Fibroblast of peridontal ligament (primary cell): Measurements from ENCODE around the gene MIDN.

Experiments used
- DNase-seq: peaks from one replicate; pipeline ENCODE4 v3.0.0-alpha.2; 2010; ENCODE audit errors: extremely low read depth

MIDN gene

GRCh38 chr19:1282588-1283206, 34.3 kb downstream of the MIDN start:
- no peak for DNase-seq

DNA sequence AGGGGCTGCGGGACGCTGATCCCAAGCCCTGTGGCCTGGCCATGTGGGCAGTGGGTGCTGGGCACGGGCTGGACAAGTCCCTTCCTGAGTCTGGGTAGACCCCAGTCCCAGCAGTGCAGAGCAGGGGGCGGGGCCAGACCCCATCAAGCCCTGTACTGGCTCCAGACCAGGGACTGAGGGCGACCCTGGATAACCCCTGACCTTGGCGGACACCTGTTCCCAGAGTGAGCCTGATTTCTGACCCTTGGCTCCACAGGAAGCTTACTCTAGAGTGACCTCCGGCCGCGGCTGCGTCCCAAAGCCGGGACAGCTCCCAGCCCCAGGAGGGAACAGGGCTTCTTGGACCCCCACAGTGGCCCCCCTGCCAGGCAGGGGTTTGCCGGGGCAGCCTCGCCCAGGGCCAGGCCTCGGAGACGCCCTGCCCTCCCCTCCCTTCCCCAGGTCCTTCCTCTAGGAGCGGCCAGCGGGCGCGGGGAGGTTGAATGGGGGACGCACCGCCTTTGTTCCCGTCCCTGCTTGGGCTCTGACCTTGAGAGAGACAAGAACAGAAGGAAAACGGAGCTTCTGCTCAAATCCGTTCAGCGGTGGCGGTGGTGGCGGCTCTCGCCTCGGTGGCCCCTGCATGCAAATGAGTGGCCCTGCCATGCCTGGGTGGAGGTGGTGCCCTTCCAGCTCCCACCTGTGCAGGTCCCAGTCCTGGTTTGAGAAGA, 35.0 kb downstream of the MIDN start:
- DNase-seq: no peak

DNA sequence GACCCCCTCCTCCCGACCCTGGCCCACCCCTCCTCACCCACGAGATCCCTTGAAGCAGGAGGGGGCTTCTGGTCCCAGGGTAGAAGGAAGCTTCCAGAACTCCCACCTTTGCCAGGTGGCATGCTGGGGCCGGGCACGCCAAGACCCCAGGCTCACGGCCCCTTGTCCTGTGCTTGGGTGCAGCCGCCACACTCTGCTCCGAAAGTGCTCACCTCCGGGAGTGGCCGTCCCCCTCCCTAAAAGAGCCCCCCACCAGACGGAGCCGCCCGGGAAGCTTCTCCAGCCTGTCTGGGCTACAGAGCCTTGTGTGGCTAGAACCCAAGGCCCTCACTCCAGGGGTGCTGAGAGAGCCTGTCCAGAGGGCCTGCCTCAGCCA, 35.5 kb downstream of the MIDN start:
- DNase-seq: no peak

DNA sequence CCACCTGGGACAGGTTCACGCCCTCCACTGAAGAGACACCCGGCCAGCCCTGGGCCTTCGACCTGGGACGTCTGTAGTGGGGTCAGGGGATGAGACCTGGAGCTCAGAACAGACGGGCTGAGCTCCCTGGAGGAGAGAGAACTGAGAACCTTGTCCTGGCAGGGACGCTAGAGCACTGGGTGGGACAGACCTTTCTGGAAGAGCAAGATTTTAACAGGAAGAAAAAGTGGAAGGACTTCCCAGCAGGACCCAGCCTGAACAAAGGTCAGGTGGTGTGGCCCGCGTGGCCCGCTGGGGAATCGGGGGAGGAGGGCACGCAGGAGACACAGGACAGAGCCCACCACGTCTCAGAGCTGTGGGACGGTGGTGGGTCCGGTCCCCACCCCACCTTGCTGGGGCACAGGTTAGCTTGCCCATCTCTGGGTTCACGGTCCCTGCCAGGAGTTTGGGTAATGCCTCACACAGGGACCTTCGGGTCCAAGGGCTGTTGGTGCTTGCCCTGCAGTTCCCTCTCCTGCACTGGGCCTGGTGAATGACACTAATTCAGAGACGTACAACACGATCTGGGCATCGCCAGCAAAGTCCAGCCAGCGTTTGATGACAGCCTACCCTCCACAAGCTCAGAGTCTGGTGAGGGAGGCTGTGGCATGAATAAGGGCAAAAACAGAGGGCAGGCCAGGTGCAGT, 36.1 kb downstream of the MIDN start:
- DNase-seq: no peak

DNA sequence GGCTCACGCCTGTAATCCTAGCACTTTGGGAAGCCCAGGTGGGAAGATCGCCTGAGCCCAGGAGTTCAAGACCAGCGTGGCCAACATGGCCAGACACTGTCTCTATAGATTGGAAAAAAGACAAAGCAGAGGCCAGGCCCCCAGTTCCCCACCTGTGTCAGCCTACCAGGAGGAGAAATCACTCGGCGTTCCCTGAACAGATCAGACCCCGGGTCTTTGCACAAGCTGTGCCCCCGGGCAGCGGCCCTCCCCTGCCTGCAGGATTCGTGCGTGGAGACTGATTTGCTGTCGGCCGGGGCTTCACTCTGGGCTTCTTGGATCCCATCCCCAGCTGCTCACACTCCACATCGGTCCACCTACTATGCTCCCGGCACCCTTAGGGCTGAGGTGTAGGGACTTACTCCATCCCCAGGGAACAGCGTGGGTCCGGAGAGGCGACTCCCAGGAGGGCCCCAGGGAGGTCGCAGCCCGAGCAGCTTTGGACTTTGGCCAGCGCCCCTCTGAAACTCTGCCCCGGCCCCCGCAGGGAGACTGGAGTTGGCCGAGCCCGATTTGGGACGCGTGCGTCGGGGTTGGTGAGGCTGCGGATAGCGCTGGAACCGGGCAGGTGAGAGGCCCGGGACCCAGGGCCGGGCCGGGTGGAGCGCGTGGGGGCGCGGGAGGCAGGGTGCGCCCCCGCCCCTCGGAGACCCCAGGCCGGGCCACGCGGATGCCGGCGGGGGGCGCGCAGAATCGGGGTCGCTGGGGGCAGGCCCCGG, 36.8 kb downstream of the MIDN start:
- no peak for DNase-seq

- DNase-seq: no peak
Observed at GRCh38 chr19:1285737-1286360, 37.5 kb downstream of the MIDN start, which contains the start of gene EFNA2. Gene EFNA2 (plus strand): TSS chr19:1285873. CDS start chr19:1286169, 296 bp downstream.

- DNase-seq: no peak
Observed at GRCh38 chr19:1286487-1287353, 38.3 kb downstream of the MIDN start.

DNA sequence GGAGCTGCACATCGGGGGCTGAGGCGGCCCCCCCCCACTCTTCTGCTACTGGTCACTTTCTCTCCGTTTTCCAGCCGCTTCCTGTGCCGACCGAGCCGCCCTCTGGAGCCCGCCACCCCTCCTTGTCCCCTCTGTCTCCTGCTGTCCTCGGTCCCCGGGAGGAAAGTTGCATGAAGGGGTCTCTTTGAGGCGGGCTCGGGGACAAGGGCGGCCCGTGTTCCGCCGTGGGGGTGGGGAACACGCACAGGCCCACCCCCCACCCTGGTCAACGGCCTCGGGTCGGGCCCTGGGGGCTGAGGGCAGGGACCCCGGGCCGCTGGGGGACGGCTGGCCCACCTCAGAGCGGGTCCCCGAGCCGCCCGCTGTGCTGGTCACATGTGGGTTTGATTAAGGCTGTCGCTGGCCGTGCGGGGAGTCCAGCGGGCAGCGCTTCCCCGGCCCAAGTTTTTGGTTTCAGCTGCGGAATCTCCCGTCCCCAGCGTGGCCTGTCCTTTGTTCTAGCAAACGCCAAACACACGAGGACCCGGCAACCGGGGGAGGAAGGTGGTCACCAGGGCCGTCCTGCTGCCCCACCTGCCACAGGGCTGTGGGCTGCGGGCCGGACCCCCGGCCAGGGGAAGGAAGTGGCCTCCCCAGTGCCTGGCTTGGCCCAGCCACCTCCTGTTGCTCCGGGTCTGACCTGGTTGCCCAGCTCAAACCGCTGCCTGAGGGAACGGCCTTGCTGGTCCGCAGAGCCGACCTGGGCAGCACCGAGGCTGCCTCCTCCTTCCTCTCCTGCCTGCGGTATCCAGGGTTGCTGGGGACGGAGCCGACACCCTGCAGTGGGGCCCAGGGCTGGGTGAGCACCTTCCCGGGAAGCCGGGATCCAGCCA, 39.2 kb downstream of the MIDN start:
- no peak for DNase-seq

DNA sequence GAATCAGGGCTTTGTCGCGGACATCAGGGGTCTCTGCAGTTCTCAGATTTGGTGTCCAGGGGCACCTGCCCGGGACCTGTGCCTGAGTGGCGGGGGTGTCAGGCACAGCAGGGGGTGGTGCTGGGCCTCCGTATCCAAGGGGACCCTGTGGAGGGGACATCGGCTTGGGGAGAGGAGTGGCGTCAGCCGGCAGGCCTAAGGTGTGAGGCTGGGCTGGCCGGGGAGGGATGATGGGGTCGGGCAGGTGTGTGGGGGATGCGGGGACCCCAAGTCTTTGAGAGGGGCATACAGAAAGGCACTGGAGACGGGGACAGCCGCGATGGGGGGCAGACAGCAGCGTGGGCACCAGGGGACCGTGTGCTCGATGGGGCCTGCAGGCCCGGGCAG, 39.8 kb downstream of the MIDN start:
- no peak for DNase-seq

DNA sequence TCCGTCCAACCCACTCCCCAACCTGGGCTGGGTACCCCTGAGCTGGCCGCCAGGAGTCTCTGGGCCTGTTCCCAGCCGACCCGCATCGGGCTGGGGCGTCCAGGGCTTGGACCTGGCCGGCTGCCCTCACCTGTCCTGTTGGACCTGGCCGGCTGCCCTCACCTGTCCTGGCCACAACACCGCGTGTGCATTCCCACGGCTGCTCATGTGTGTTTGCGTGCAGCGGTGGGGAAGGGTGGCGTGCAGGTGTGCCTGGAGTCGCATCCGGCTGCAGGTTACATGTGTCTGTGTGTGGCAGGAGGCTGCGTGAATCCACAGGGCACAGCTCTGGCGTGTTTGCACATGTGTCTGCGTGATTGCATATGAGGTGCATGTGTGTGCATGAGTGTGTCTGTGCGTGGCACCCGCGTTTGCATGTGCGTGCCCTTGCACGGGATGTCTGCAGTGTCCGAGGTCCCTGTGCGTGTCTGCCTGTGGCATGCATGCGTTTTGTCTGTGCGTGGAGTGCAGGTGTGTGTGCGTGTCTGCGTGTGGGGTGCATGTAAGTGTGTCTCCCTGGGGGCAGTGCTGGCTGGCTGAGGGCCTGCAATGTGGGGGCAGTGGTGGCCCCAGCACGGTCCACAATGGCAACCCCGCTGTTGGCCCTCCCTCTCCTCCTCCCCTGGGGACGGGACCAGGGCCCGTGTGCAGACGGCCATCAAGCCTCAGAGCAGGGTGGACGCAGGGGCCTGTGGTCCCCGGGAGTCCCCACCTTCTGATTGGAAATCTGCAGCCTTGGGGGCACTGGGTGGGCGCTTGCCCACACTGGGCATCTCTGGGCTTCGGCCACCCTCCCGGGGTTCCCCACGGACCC, 40.7 kb downstream of the MIDN start:
- DNase-seq: no peak

- DNase-seq: no peak
Observed at GRCh38 chr19:1289686-1290025, 41.3 kb downstream of the MIDN start.

DNA sequence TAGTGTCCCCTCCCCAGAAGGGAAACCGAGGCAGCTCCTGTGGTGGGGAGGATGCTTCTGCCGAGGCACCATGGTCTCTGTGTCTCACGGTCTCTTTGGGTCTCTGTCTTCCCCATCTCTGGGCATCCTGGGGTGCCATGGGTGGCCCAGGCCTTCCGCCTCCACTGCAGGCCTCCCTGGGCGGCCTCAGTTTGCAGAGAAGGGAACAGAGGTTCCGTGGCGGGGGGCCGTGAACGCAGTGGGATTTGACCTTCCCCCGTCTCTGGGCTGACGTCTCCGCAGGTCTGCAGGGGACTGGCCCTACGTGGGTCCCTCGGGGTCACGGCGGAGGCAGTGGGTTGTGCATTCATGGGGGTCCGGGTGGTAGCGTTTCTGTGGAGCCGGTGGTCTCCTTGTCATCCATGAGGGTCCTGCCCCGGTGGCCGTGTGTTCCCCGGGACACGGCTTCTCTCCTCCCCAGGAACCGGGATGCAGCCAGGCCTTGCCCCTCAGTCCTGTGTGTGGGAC, 41.9 kb downstream of the MIDN start:
- DNase-seq: no peak

DNA sequence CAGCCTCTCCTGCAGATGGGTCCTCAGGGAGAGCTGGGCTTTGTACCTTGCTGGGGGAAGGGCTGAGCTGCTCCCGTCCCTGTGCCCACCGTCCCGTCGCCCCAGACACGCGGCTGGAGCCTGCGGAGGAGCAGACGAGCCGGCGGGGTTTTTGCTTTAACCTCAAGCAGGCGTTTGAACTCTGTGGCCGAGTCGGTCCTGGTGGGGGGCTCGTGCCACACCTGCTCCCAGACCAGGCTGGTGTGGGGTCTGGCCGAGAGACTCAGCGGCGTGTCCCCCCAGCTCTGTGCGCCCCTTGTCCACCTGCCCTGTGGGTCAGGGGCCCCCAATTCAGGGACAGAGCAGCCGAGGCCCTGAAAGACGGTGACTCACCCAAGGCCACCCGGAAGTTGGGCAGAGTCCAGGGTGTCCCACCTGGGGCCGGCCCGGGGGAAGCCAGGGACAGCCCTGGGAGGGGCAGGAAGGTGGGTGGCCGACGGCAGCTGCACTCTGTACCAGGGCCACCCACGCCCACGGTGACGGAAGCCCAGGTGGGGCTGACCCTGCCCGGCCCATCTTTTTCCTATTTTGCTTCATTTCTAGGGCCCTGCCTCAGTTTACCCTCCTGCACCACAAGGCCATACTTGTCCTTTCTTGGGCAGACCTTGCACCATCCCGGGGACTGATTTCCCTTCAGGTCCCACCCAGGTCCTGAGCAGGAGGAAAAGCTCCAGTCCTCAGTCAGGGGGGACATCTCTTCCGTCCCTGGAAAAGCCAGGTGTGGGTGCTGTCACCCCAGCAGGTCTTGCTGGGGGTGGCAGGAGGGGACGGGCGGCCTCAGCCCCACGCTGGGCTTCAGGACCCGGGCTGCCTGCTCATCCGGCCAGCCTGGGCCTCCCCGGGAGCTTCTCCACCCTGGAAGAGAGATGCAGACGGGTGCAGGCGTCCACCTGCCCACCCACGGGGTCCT, 42.6 kb downstream of the MIDN start:
- no peak for DNase-seq

DNA sequence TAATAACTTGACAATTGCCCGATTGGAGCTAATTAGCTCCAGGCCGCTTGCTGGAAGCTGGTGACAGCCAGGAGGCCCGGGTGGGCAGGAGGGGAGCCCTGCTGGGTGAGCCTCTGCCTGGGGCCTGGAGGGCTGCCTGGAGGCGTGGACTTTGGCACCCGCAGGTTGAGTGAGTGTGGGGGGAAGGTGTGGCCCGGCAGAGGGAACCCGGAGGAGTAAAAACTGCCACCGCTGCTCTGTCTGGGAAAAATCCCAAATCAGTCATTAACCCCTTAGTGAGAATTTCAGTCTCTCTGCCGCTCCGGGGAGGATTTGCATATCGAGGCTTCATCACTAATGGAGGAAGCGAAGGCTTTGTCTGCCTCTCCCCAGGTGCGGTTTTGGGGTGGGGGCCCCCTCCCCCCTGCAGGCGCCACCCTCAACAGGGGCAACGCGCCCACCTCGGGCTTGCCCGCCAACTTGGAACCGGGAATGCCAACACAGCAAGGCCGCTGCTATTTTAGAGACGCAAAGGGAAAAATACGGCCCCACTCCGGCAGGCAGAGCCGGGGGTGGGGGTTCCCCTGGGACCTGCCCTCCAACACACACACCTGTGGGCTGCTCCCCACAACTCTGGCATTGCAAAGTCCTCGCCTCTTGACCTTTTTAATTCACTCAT, 43.5 kb downstream of the MIDN start:
- no peak for DNase-seq

GRCh38 chr19:1292419-1293151, 44.2 kb downstream of the MIDN start:
- no peak for DNase-seq

GRCh38 chr19:1293782-1294604, 45.6 kb downstream of the MIDN start:
- DNase-seq: no peak
